Spleen (tissue), 7 donors: Measurements from ENCODE around the gene RC3H1.

Experiments used
- POLR2A ChIP-seq, 3 donors: fragments of 450-650 bp; IDR thresholded peaks; one replicate each; pipeline ENCODE4 v1.5.1; 2017; ENCODE audit warnings: antibody characterized with exemption in 3 of 3, mild to moderate bottlenecking in 1 of 3
- TF ChIP-seq, protein P1 (sequence below), 11 experiments: fragments of 200-600 bp in 7 of 11; fragments of 450-650 bp in 4 of 11; sonication (generic) in 4 of 11; IDR thresholded peaks in 8 of 11; conservative IDR thresholded peaks in 3 of 11; 1 replicate in 7 of 11; 2 replicates in 4 of 11; pipeline versions ENCODE4 v1.4.0 to v1.8.0; 2016 to 2021; ENCODE audit warnings: antibody characterized with exemption in 11 of 11, inconsistent platforms in 4 of 11, mild to moderate bottlenecking in 1 of 11
- donor health status: DM: no; HTN: no; CAD: no; lungs with moderate emphysema.
- donor health status: DM: no; HTN: no; CAD: no.
- donor health status: DM: no; HTN: no; CAD: no.

DNA sequence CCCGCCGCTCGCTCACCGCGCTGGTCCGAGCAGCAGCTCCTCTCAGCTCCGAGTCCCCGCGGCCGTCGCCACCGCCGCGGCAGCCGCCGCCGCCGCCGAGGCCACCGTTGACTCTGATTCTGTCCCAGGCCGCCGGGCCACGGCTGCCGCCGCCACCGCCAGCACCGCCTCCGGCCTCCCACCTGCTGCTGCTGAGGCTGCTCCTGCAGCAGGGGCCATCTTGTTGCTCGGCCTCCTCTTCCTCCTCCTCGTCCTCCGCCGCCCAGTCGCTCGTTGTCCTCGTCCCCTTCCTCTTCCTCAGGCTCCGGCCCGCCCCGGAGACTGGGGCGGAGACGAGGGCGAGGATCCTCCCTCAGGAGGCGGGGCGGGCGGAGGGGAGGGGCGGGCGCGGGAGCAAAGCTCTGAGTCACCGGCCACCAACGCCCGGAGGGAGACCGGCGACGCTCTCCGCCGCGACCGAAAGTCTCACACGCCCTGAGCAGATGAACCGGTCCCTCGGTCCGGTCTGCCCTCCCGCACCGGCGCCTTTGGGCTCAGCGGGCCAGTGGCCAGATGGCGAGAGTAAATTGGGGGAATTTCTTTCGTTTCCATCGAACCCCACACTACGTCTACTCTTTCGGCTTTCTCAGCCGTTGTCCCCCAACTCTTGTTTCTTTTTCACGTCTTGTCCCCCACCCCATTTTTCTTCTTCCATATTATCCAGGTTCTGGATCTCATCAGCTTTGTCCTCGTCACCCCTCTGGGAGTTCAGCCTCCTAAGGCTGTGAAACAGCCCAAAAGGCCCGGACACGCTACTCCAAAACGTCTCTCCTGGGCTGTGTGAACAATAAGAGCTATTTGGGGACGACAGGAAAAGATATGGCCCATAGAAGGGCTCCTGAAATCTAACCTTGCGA is at the start of gene RC3H1:
- TF ChIP-seq, protein P1, sequence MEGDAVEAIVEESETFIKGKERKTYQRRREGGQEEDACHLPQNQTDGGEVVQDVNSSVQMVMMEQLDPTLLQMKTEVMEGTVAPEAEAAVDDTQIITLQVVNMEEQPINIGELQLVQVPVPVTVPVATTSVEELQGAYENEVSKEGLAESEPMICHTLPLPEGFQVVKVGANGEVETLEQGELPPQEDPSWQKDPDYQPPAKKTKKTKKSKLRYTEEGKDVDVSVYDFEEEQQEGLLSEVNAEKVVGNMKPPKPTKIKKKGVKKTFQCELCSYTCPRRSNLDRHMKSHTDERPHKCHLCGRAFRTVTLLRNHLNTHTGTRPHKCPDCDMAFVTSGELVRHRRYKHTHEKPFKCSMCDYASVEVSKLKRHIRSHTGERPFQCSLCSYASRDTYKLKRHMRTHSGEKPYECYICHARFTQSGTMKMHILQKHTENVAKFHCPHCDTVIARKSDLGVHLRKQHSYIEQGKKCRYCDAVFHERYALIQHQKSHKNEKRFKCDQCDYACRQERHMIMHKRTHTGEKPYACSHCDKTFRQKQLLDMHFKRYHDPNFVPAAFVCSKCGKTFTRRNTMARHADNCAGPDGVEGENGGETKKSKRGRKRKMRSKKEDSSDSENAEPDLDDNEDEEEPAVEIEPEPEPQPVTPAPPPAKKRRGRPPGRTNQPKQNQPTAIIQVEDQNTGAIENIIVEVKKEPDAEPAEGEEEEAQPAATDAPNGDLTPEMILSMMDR (IDR thresholded peaks at IDR 0.05 in 8 of 11, conservative IDR thresholded peaks at IDR 0.05 in 3 of 11), result peak in 1 of 11 experiments; percentile 25
- TF ChIP-seq POLR2A (IDR thresholded peaks at IDR 0.05), result peak; percentile 71 to 92 (median 71)
